ENCODE results near the gene GPR4.

DNA sequence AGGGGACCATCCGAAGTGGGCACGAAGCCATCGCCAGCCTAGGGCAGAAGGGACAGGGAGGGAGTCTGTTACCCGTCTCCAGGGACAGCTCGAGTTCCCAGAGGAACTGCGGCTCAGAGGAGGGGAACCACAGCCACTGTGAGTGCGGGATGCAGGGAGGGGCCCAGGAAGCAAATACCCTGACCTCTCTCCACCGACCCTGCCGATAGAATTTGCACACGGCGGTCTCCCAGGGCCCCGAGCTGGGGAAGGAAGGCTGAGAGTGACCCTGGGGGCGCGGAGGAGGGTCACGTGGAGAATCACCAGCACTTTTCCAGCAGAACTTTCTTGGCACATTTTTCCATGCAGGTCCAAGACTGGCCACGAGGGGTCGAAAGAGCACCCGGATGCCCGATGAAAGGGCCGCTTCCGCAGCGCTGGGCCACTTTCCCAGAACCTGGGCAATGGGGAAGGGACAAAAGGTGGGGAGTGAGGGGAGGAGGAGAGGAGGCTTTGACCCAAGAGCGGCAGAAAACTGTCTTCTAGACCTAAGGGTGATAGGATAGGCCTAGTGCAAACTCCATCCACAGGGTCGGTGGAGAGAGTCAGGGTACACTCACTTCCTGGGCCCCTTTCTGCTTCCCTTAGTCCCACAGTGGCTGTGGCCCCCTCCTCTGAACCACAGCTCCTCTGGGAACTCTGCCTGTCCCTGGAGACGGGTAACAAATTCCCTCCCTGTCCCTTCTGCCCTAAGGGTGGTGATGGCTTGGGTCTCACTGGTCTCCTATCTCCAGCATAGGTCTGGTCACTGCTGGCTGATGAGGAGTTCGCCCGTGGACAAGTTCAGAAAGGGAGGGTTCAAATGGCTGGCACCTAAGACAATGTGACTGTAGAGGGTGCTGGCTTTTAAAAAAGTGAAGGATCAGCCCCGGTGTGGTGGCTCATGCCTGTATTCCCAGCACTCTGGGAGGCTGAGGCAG, 5.3 kb upstream of the GPR4 start:
- no peak for TF ChIP-seq IRF3 (IDR thresholded peaks at IDR 0.05; ENCODE audit: low read depth, low read length)
- TF ChIP-seq CTCF (IDR thresholded peaks at IDR 0.05): peak; percentile 86
